Measurements from ENCODE around the gene STYXL1. TPM values are rescaled to one million over a fixed set of nuclear protein-coding genes. Genes with fewer than 3 reads are reported as not detected.

Gene STYXL1
- total RNA-seq, 3 donors from 2014 or later = 27.5 to 38.3 (median 28.3) TPM

DNA sequence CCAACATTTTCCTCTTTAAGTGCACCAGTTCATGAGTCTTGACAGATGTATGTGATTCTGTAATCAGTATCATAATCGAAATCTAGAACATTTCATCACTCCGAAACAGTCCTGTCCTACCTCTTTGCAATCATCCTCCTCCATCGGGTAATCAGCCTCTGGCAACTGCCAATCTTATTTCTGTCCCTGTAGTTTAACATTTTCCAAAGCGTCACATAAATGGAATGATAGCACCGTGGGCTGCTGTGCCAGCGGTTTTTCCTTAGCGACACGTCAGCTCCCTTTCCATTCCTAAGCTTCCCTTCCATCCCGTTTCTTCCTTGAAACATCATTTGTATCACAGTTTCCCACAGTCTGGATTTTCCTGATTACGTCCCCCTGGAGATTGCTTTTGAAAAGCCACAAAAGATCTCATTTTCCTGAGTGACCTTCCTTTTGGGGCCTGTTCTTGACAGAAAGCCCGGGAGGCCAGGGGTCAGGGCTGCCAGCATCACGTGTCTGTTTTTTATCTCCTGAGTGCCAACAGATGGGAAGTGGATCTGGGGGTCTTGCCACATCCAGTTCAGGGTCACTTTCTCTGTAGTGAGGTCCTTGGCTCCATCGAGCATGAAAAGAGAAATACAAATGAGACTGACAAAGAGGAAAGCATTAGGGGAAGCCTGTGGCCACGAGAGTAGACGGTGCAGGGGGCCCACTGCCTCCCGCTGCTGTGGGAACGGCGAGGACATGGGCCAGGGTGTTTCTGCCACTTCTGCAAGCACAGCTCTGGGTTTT is 85.0 kb downstream of the STYXL1 start:
- Histone ChIP-seq H3K36me3 (no peaks in the 10 kb centered on the region), H3K27ac (peak overlapping the region; percentile 52 to 83), H3K9me3 (no peaks in the 10 kb centered on the region), H3K4me1 (peaks cover 0 to 4% of the 10 kb centered on the region in 2 donors), H3K4me3 (no peak overlapping the region), H3K27me3 (no peaks in the 10 kb centered on the region)
- DNase-seq (ENCODE audit: low spot score in 2 of 2) = no peak
- intact Hi-C loops (cut with DNase I; ENCODE audit: low total_unique reads) = no loop called here
- TF ChIP-seq, protein P1, sequence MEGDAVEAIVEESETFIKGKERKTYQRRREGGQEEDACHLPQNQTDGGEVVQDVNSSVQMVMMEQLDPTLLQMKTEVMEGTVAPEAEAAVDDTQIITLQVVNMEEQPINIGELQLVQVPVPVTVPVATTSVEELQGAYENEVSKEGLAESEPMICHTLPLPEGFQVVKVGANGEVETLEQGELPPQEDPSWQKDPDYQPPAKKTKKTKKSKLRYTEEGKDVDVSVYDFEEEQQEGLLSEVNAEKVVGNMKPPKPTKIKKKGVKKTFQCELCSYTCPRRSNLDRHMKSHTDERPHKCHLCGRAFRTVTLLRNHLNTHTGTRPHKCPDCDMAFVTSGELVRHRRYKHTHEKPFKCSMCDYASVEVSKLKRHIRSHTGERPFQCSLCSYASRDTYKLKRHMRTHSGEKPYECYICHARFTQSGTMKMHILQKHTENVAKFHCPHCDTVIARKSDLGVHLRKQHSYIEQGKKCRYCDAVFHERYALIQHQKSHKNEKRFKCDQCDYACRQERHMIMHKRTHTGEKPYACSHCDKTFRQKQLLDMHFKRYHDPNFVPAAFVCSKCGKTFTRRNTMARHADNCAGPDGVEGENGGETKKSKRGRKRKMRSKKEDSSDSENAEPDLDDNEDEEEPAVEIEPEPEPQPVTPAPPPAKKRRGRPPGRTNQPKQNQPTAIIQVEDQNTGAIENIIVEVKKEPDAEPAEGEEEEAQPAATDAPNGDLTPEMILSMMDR (IDR thresholded peaks at IDR 0.05) = no peak
- peak in 2 of 3 donors; percentile 21 to 46 for TF ChIP-seq POLR2AphosphoS5 (IDR thresholded peaks at IDR 0.05)
- no peak for TF ChIP-seq POLR2A (IDR thresholded peaks at IDR 0.05)

DNA sequence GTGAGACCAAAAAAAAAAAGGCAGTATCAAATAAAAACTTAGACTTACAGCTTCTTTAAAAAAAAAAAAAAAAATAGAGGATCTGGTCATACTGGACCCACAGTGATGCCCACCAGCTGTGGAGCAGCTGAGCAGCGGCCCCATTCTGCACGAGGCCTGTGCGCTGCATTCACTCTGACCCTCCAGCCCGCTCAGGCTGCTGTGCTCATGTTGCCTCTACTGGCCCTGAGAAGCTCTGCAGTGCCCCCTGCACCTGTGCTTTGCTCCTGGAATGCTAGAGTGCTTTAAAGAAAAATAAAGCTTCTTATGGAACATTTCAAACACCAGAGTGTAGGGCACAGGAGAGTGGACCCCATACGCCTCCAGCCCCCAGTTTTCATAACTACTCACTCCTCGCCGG is 86.6 kb downstream of the STYXL1 start:
- no peaks in the 10 kb centered on the region for H3K36me3 ChIP-seq
- H3K27me3 ChIP-seq = no peaks in the 10 kb centered on the region
- no peaks in the 10 kb centered on the region for H3K9me3 ChIP-seq
- TF ChIP-seq, protein P1 (IDR thresholded peaks at IDR 0.05) = no peak
- no peak for TF ChIP-seq POLR2A (IDR thresholded peaks at IDR 0.05)
- TF ChIP-seq POLR2AphosphoS5 (IDR thresholded peaks at IDR 0.05) = no peak
- DNase-seq (ENCODE audit: low spot score in 2 of 2) = no peak
- H3K4me1 ChIP-seq = no peaks in the 10 kb centered on the region
- intact Hi-C loops (cut with DNase I; ENCODE audit: low total_unique reads) = no loop called here
- H3K27ac ChIP-seq = peak overlapping the region in 1 of 2 donors; percentile 83
- H3K4me3 ChIP-seq = no peak overlapping the region

DNA sequence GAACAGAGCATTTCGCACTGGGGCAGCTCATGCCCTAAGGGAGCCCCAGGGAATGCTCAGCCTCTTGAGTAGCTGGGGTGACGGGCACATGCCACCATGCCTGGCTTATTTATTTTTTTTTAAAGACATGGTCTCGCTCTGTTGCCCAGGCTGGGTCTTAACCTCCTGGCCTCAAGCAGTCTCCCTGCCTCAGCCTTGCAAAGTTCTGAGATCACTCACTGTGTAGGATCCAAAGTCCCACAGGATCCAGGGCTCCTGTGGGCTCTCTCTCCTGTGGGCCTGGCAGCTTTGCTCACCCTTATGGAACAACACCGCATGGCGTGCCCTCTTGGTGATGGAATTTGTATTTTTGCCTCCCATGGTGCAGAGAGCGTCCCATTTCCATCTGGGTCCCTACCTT is 87.4 kb downstream of the STYXL1 start:
- no peak for DNase-seq (ENCODE audit: low spot score in 2 of 2)
- H3K4me1 ChIP-seq = no peaks in the 10 kb centered on the region
- H3K9me3 ChIP-seq = no peaks in the 10 kb centered on the region
- intact Hi-C loops (cut with DNase I; ENCODE audit: low total_unique reads) = no loop called here
- H3K4me3 ChIP-seq = no peak overlapping the region
- H3K27ac ChIP-seq = no peak overlapping the region
- TF ChIP-seq POLR2AphosphoS5 (IDR thresholded peaks at IDR 0.05) (no peak), POLR2A (IDR thresholded peaks at IDR 0.05) (no peak)
- TF ChIP-seq, protein P1 (IDR thresholded peaks at IDR 0.05) = no peak
- H3K27me3 ChIP-seq = no peaks in the 10 kb centered on the region
- H3K36me3 ChIP-seq = no peaks in the 10 kb centered on the region

DNA sequence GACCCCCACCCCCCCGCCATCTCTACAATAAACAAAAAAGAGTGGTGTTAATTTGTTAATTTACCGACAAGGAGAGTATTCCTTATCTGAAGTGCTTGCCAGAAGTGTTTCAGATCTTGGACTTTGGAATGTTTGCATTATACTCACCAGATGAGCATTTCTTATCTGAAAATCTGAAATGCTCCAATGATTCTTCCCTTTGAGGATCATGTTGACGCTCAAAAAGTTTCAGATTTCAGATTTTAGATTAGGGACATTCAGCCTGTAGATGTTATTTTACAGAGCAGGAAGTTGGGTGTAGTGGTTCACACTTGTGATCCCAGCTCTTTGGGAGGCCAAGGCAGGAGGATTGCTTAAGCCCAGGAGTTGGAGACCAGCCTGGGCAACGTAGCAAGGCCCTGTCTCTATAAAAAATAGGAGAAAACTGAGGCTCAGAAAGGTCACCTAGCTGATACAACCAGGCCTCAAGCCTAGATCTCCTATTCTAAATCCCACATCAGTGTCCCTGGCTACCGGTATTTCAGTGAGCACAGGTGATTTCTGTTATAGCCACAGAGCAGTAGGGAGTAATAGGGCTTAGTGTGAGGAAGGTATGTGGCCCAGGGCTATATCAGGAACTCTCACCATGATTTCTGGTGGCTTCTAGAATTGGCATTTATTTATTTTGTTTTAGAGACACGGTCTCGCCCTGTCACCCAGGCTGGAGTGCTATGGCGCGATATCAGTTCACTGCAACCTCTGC is 88.8 kb downstream of the STYXL1 start:
- Histone ChIP-seq H3K27me3 (no peaks in the 10 kb centered on the region), H3K4me1 (no peaks in the 10 kb centered on the region), H3K27ac (no peak overlapping the region), H3K4me3 (no peak overlapping the region), H3K36me3 (no peaks in the 10 kb centered on the region), H3K9me3 (no peaks in the 10 kb centered on the region)
- intact Hi-C loops (cut with DNase I; ENCODE audit: low total_unique reads) = no loop called here
- no peak for DNase-seq (ENCODE audit: low spot score in 2 of 2)
- TF ChIP-seq, protein P1 (IDR thresholded peaks at IDR 0.05) = no peak
- TF ChIP-seq POLR2A (IDR thresholded peaks at IDR 0.05) = no peak
- TF ChIP-seq POLR2AphosphoS5 (IDR thresholded peaks at IDR 0.05) = no peak

All from breast epithelium (tissue), 4 donors.